Myocyte (in vitro differentiated cells): ENCODE measurements around the gene VPREB3. TPM values are rescaled to one million over a fixed set of nuclear protein-coding genes. Genes with fewer than 3 reads are reported as not detected.

Experiments
- DNase-seq: peaks from one replicate; pipeline ENCODE4 v3.0.0-alpha.2; 2012; ENCODE audit warnings: low read depth
- total RNA-seq: library from RNA; depleted of rRNA; stranded (reverse); fragments of >200 nt; gene quantifications from 2 replicates; pipeline ENCODE4 v1.2.3, GENCODE V29; 2014

Gene VPREB3
- total RNA-seq, 1 donor from 2014 or later, result 0.51 TPM

DNA sequence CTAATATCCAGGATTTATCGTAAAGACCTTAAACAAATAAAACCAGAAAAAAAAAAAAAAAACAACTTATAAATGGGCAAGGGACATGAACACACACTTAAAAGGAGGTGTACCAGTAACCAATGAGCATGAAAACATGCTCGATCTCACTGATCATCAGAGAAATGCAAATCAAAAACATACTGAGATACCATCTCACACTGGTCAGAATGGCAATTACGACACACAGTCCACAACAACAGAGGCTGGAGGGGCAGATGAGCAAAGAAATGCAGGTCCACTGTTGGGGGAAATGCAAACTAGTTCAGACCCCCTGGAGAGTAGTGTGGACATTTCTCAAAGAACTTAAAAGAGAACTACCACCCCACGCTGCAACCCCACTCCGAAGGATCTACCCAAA, 50.2 kb downstream of the VPREB3 start:
- DNase-seq, result no peak

Other genes starting within 250 kb of the VPREB3 start
- gene IGLL1, start 174.1 kb downstream of the VPREB3 start, total RNA-seq, result 0.88 TPM in 1 of 2 replicates, not detected in the other
- gene DRICH1, start 122.1 kb downstream of the VPREB3 start, total RNA-seq, result 0.21 and 0.26 TPM in 2 replicates
- 0.40 and 2.3 TPM in 2 replicates for gene RGL4, start 63.4 kb downstream of the VPREB3 start, total RNA-seq
- 3.0 and 3.2 TPM in 2 replicates for gene ZNF70, start 3.3 kb downstream of the VPREB3 start, total RNA-seq
- 1.2 TPM in 1 of 2 replicates, not detected in the other for gene C22orf15, start 8.6 kb upstream of the VPREB3 start, total RNA-seq
- 2.7 and 19.8 TPM in 2 replicates for gene CHCHD10, start 13.5 kb upstream of the VPREB3 start, total RNA-seq
- 51.5 and 67.7 TPM in 2 replicates for gene MMP11, start 18.4 kb upstream of the VPREB3 start, total RNA-seq
- gene SMARCB1, start 32.5 kb upstream of the VPREB3 start, total RNA-seq, result 58.8 and 62.9 TPM in 2 replicates
- 1.5 and 4.6 TPM in 2 replicates for gene DERL3, start 84.6 kb upstream of the VPREB3 start, total RNA-seq
- gene SLC2A11, start 103.5 kb upstream of the VPREB3 start, total RNA-seq, result 13.2 and 18.9 TPM in 2 replicates
- gene MIF, start 140.0 kb upstream of the VPREB3 start, total RNA-seq, result 374 and 603 TPM in 2 replicates
- 3.3 and 4.9 TPM in 2 replicates for gene GSTT2B, start 206.8 kb upstream of the VPREB3 start, total RNA-seq
- gene DDTL, start 212.5 kb upstream of the VPREB3 start, total RNA-seq, result not detected in 2 replicates
- 99.2 and 112 TPM in 2 replicates for gene DDT, start 220.0 kb upstream of the VPREB3 start, total RNA-seq
- 1.7 TPM in 1 of 2 replicates, not detected in the other for gene GSTT2, start 225.7 kb upstream of the VPREB3 start, total RNA-seq